ENCODE results near the gene RIT1.

Gene RIT1

DNA sequence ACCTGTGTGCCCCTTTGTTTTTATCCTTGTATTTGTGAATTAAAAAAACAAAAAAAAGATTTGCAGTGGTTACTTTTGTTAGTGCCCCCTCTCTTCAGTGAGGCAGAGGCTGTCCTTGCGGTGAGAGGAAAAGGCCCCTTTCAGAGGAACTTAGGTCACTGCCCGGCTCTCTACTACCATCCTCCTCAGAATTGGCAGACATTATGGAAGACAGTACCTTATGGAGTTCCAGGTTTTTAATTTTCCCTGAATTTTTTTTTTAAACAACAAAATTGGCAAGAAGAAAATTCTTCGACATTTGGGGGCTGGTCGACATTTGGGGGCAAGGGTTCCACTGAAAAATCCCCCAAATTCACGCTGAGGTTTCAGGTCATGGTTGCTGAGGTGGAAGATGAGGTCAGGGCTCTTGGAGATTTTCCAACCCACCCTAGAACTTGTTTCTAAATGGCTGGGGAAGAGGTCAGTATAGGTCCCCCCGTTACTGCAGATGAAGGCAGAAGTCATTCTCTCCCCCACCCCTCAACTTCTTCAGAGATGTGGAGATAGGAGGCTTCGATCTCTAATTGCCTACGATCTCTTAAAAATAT, 35.6 kb upstream of the RIT1 start:
- H3K36me3 ChIP-seq (ENCODE audit: control insufficient read depth, insufficient read depth, low read length), result no peaks in the 10 kb centered on the region
- no peak overlapping the region for H3K27ac ChIP-seq
- no peaks in the 10 kb centered on the region for H3K4me1 ChIP-seq

DNA sequence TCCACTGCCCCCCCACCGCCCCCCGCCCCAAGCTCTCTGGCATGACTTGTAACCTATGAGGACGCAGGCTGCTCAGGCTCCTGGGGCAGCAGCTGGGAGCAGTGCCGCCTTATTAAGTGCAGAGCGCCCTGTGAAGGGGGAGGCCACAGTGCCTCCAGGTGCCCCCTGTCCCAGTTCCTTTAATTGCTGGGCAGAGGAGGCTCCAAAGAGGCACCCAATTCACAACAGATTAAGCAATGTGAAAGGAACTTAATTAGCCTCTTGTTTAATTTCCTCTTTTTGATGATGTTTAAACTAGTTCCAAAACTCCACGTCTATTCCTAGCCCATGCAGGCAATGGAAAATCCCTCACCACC, 33.3 kb upstream of the RIT1 start:
- no peaks in the 10 kb centered on the region for H3K79me2 ChIP-seq
- H3K27ac ChIP-seq, result no peak overlapping the region
- TF ChIP-seq, protein P1, sequence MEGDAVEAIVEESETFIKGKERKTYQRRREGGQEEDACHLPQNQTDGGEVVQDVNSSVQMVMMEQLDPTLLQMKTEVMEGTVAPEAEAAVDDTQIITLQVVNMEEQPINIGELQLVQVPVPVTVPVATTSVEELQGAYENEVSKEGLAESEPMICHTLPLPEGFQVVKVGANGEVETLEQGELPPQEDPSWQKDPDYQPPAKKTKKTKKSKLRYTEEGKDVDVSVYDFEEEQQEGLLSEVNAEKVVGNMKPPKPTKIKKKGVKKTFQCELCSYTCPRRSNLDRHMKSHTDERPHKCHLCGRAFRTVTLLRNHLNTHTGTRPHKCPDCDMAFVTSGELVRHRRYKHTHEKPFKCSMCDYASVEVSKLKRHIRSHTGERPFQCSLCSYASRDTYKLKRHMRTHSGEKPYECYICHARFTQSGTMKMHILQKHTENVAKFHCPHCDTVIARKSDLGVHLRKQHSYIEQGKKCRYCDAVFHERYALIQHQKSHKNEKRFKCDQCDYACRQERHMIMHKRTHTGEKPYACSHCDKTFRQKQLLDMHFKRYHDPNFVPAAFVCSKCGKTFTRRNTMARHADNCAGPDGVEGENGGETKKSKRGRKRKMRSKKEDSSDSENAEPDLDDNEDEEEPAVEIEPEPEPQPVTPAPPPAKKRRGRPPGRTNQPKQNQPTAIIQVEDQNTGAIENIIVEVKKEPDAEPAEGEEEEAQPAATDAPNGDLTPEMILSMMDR (IDR thresholded peaks at IDR 0.05), result no peak
- no peak overlapping the region for H3K9ac ChIP-seq
- H3K27me3 ChIP-seq (ENCODE audit: control insufficient read depth, insufficient read depth, low read length), result no peaks in the 10 kb centered on the region
- no peaks in the 10 kb centered on the region for H3K9me3 ChIP-seq (ENCODE audit: control insufficient read depth, low read length)
- H2AFZ ChIP-seq, result no peak overlapping the region
- peaks cover 3% of the 10 kb centered on the region for H3K4me1 ChIP-seq
- H3K4me2 ChIP-seq (ENCODE audit: low read length), result no peak overlapping the region
- no peak overlapping the region for H3K4me3 ChIP-seq (ENCODE audit: low read depth, low read length)
- H3K36me3 ChIP-seq (ENCODE audit: control insufficient read depth, insufficient read depth, low read length), result no peaks in the 10 kb centered on the region

More for the DNA sequence above, 35.6 kb upstream of the RIT1 start:
- H2AFZ ChIP-seq, result no peak overlapping the region
- no peaks in the 10 kb centered on the region for H3K9me3 ChIP-seq (ENCODE audit: control insufficient read depth, low read length)
- H3K27me3 ChIP-seq (ENCODE audit: control insufficient read depth, insufficient read depth, low read length), result no peaks in the 10 kb centered on the region
- no peak overlapping the region for H3K4me2 ChIP-seq (ENCODE audit: low read length)
- TF ChIP-seq, protein P1 (IDR thresholded peaks at IDR 0.05), result no peak
- H3K4me3 ChIP-seq (ENCODE audit: low read depth, low read length), result no peak overlapping the region
- H3K79me2 ChIP-seq, result no peaks in the 10 kb centered on the region
- no peak overlapping the region for H3K9ac ChIP-seq

DNA sequence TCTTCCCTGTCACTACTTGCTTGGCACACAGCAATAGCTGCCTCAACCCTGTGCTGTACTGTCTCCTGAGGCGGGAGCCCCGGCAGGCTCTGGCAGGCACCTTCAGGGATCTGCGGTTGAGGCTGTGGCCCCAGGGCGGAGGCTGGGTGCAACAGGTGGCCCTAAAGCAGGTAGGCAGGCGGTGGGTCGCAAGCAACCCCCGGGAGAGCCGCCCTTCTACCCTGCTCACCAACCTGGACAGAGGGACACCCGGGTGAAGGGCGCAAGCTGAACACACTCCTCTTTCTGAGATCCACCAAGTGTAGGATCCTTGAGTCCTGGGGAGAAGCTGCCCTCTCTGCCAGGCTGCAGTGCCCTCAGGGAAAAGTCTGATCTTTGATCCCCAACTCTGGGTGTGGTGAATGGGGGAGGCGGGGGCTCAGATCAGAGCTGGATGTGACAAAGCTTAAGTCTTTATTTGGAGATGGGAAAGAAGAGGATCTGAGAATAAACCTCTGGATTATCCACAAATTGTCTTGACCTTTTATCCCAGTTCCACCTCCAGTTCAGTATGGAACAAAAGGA, 31.5 kb upstream of the RIT1 start:
- Histone ChIP-seq H3K27me3 (ENCODE audit: control insufficient read depth, insufficient read depth, low read length) (no peaks in the 10 kb centered on the region), H3K4me3 (ENCODE audit: low read depth, low read length) (no peak overlapping the region), H3K36me3 (ENCODE audit: control insufficient read depth, insufficient read depth, low read length) (no peaks in the 10 kb centered on the region), H3K9me3 (ENCODE audit: control insufficient read depth, low read length) (no peaks in the 10 kb centered on the region), H3K9ac (no peak overlapping the region), H3K4me2 (ENCODE audit: low read length) (no peak overlapping the region), H3K27ac (no peak overlapping the region), H3K79me2 (no peaks in the 10 kb centered on the region), H3K4me1 (peaks cover 3% of the 10 kb centered on the region), H2AFZ (no peak overlapping the region)
- TF ChIP-seq, protein P1 (IDR thresholded peaks at IDR 0.05), result no peak

DNA sequence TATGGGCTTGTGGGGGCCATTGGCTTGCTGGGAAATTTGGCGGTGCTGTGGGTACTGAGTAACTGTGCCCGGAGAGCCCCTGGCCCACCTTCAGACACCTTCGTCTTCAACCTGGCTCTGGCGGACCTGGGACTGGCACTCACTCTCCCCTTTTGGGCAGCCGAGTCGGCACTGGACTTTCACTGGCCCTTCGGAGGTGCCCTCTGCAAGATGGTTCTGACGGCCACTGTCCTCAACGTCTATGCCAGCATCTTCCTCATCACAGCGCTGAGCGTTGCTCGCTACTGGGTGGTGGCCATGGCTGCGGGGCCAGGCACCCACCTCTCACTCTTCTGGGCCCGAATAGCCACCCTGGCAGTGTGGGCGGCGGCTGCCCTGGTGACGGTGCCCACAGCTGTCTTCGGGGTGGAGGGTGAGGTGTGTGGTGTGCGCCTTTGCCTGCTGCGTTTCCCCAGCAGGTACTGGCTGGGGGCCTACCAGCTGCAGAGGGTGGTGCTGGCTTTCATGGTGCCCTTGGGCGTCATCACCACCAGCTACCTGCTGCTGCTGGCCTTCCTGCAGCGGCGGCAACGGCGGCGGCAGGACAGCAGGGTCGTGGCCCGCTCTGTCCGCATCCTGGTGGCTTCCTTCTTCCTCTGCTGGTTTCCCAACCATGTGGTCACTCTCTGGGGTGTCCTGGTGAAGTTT, 30.8 kb upstream of the RIT1 start:
- H3K4me1 ChIP-seq, result peaks cover 3% of the 10 kb centered on the region
- no peak overlapping the region for H3K27ac ChIP-seq
- no peak overlapping the region for H3K4me2 ChIP-seq (ENCODE audit: low read length)
- H3K9me3 ChIP-seq (ENCODE audit: control insufficient read depth, low read length), result no peaks in the 10 kb centered on the region
- H3K9ac ChIP-seq, result no peak overlapping the region
- H3K27me3 ChIP-seq (ENCODE audit: control insufficient read depth, insufficient read depth, low read length), result no peaks in the 10 kb centered on the region
- no peak overlapping the region for H2AFZ ChIP-seq
- H3K36me3 ChIP-seq (ENCODE audit: control insufficient read depth, insufficient read depth, low read length), result no peaks in the 10 kb centered on the region
- no peak overlapping the region for H3K4me3 ChIP-seq (ENCODE audit: low read depth, low read length)
- no peaks in the 10 kb centered on the region for H3K79me2 ChIP-seq
- TF ChIP-seq, protein P1 (IDR thresholded peaks at IDR 0.05), result no peak
